GM18868 (cell line): ENCODE data around the gene VPS54.
"Not testable (repeated sequence)": the region's sequence is repeated elsewhere in the genome, so short reads cannot be mapped to it uniquely, and the experiment has no call there.

Experiments
- ATAC-seq: cut with Tn5 transposase; IDR thresholded peaks from one replicate; pipeline ENCODE4 v1.9.1; 2021; ENCODE audit warnings: mild to moderate bottlenecking, moderate library complexity; ENCODE audit not compliant: unreplicated experiment

The VPS54 gene

GRCh38 chr2:64023485-64024258 lies 4.4 kb upstream of the VPS54 start:
- no peak for ATAC-seq

DNA sequence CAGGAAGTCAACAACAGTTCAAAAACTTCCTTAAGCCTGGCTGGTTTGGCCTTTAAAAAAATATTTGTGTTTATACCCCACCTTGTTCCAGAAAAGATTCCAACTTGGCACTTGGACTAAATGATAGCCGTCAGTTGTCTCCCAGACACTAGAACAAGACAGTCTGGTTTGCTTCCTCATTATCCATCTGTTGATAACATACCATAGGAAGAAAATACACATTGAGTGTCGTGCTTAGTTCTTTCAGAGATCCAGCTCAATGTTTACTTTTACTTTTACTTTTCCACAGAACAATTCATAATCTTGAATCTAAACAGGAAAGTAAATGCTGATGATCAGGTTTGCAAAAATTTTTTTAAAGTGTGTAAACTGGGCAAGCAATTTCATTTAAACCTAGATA lies 2.4 kb upstream of the VPS54 start:
- ATAC-seq = no peak

- ATAC-seq = no peak
Observed at GRCh38 chr2:64019975-64020528, 824 bp upstream of the VPS54 start.

- peak; percentile 52 for ATAC-seq
Observed at GRCh38 chr2:64018701-64019082, 536 bp downstream of the VPS54 start.

GRCh38 chr2:64017811-64018700 lies 1.2 kb downstream of the VPS54 start:
- ATAC-seq = no peak

- no peak for ATAC-seq
Observed at GRCh38 chr2:64015898-64016297, 3.3 kb downstream of the VPS54 start.

GRCh38 chr2:64015391-64015790 lies 3.8 kb downstream of the VPS54 start:
- ATAC-seq = no peak

GRCh38 chr2:64014628-64015027 lies 4.6 kb downstream of the VPS54 start:
- ATAC-seq = no peak

GRCh38 chr2:64013053-64013452 lies 6.2 kb downstream of the VPS54 start:
- no peak for ATAC-seq

GRCh38 chr2:64012115-64012514 lies 7.1 kb downstream of the VPS54 start:
- ATAC-seq = no peak

DNA sequence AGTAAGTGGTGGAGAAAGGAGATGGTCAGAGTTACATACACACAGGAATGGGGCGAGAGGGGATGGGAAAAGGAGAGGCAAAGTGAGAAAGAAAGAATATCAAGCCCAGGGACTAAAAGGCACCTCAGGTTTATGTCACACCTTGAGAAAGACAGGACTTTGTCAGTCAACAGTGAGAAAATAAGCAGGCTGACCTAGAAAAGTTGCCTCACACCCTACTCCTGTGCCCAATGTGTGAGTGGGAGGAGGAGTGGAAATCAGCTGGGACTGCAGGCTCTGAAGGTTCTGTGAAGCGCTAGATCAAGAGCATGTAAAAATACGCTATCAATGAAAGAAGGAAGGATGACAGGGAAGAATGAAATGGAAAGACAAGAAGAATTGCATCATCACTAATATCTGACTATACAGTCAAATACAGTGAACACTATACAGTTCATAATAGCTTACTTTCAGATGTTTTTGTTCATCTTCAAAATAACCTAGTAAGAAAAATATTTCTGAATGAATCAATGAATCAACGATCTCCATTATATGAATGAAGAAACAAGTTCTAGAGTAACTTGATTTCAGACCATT lies 10.7 kb downstream of the VPS54 start:
- no peak for ATAC-seq

- no peak for ATAC-seq
Observed at GRCh38 chr2:64007924-64008323, 11.3 kb downstream of the VPS54 start.

DNA sequence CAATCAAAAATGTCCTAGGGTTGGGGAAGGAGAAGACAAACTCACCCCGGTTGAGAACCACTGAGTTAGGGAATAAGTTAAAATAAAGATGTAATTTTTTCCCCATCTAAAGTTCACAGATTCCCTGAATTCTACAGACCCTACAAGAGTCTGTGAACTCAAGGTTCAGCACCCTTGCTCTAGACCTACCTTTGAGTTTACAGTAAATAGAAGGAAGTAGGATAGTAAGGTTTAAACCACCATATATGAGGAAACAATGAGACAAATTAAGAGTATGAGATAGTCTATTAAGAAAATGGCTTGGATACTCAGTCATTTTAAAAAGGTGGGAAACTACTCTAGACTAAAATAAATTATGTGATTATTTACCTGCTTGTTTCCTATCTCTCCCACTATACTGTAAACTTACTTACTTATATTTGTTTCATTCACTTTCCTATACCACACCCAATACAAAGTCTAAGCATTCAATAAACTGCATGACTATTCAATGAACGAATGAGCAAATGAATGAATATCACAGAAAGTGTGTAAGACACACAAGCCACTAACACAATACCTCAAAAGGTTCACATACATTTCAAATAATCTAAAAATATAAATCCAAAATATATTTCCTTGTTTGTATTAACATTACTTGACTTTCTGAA lies 13.4 kb downstream of the VPS54 start:
- no peak for ATAC-seq

- no peak for ATAC-seq
Observed at GRCh38 chr2:64003239-64003638, 16.0 kb downstream of the VPS54 start.

DNA sequence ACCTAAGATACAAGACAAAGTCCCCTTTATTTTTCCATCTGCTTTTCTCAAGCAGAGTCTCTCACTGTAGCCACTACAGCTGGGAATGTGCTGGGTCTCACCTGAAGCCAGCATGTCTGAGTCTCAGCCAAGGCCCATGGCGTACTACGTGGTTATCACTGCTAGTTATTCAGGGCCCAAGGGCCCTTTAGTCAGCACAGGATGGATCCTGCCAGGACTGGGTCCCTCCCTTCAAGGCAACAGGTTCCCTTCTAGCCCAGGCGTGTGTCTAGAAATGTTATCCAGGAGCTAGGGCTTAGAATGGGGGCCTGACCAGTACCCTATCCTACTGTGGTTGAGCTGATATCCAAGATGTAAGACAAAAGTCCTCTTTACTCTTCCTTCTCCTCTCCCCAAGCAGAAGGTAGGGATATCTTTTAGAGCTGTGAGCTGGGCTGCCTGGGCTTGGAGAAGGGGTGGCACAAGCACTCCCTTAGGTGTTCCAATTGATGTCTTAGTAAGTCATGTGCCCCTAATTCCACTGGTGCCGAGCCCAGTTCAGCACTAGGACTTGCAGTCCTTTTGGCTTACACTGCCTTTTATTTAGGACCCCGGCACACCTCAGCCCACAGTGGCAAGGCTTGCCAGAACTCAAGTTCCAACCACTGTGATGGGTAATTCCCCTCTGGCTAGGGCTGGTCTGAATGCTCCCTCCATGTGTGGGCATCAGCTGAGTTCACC lies 17.7 kb downstream of the VPS54 start:
- ATAC-seq = no peak

DNA sequence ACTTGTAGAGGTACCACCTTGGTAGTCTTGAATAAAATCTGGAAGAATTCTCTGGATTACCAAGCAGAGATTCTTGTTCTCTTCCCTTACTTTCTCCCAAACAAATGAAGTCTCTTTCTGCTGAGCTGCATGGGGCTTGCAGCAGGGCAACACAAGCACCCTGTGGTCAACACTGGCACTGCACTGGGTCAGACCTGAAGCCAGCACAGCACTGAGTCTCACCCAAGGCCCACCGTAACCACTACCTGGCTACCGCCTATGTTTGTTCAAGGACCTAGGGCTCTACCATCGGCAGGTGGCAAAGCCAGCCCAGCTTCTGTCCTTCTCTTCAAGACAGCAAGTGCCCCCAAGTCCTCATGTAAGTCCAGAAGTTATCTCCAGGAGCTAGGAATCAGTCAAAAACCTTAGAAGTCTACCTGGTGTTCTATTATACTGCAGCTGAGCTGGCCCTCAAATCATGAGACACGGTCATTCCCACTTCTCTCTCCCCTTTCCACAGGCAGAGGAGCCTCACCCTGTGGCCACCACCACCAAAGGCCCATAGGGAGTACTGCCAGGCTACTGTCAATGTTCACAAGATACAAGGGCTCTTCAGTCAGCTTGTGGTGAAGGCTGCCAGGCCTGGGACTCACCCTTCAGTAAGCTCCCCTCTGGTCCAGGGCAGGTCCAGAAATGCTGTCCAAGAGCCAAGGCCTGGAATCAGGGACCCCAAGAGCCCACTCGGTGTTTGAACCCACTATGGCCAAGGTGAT lies 18.4 kb downstream of the VPS54 start:
- no peak for ATAC-seq

DNA sequence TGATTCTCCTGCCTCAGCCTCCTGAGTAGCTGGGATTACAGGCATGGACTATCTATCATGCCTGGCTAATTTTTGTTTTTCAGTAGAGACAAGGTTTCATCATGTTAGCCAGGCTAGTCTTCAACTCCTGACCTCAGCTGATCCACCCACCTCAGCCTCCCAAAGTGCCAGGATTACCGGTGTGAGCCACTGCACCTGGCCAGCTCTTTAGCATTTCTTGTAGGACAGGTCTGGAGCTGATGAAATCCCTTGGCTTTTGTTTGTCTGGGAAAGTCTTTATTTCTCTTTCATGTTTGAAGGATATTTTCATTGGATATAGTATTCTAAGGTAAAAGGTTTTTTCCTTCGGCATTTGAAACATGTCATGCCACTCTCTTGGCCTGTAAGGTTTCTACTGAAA lies 20.2 kb downstream of the VPS54 start:
- no peak for ATAC-seq

GRCh38 chr2:63996582-63997198 lies 22.5 kb downstream of the VPS54 start:
- ATAC-seq = not testable (repeated sequence)
